K562 (cell line): ENCODE measurements around the gene ADORA1.

Source experiments
- EZH2 ChIP-seq: IDR thresholded peaks from 2 replicates; pipeline ENCODE4 v1.6.1; 2012; ENCODE audit warnings: low read depth, mild to moderate bottlenecking, inconsistent platforms, low read length, borderline replicate concordance
- FOXM1 ChIP-seq, 2 experiments: fragments of 450-650 bp in 1 of 2; sonication (generic) in 1 of 2; formaldehyde crosslinking in 1 of 2; IDR thresholded peaks; 2 replicates each; pipeline versions ENCODE4 v1.6.1 to v1.9.0; 2017 to 2022; ENCODE audit warnings: low read depth in 2 of 2, mild to moderate bottlenecking in 2 of 2, missing genetic modification reagents in 1 of 2, moderate library complexity in 1 of 2
- HNRNPK ChIP-seq: fragments of 200-400 bp; formaldehyde crosslinking; IDR thresholded peaks from one replicate; pipeline ENCODE4 v1.6.1; 2018; ENCODE audit warnings: mild to moderate bottlenecking, low read depth, low read length; ENCODE audit not compliant: poor library complexity, severe bottlenecking
- POLR2A ChIP-seq: fragments of 450-650 bp; conservative IDR thresholded peaks from 2 replicates; pipeline ENCODE4 v1.6.1; 2016
- TAF7 ChIP-seq: fragments of 450-650 bp; IDR thresholded peaks from 2 replicates; pipeline ENCODE4 v1.6.1; 2016; ENCODE audit warnings: missing genetic modification characterization, missing compliant biosample characterization
- TF ChIP-seq, protein P1 (sequence below), 3 experiments: IDR thresholded peaks in 2 of 3; conservative IDR thresholded peaks in 1 of 3; 2 replicates each; pipeline ENCODE4 v1.5.1; 2011 to 2012; ENCODE audit warnings: low read length in 3 of 3, mild to moderate bottlenecking in 3 of 3, control low read depth in 2 of 3, improper control_type of control experiment in 1 of 3, inconsistent platforms in 1 of 3, low read depth in 1 of 3, mixed read lengths in 1 of 3, moderate library complexity in 1 of 3; ENCODE audit not compliant: insufficient read depth in 2 of 3

GRCh38 chr1:203100516-203100869 lies 27.0 kb upstream of the ADORA1 start:
- TF ChIP-seq POLR2A, result no peak
- TF ChIP-seq FOXM1 (IDR thresholded peaks at IDR 0.05; ENCODE audit: low read depth), result no peak
- no peak for TF ChIP-seq FOXM1 (CRISPR knock-in tag; IDR thresholded peaks at IDR 0.05; ENCODE audit: low read depth)
- TF ChIP-seq TAF7 (tag), result no peak
- TF ChIP-seq, protein P1, sequence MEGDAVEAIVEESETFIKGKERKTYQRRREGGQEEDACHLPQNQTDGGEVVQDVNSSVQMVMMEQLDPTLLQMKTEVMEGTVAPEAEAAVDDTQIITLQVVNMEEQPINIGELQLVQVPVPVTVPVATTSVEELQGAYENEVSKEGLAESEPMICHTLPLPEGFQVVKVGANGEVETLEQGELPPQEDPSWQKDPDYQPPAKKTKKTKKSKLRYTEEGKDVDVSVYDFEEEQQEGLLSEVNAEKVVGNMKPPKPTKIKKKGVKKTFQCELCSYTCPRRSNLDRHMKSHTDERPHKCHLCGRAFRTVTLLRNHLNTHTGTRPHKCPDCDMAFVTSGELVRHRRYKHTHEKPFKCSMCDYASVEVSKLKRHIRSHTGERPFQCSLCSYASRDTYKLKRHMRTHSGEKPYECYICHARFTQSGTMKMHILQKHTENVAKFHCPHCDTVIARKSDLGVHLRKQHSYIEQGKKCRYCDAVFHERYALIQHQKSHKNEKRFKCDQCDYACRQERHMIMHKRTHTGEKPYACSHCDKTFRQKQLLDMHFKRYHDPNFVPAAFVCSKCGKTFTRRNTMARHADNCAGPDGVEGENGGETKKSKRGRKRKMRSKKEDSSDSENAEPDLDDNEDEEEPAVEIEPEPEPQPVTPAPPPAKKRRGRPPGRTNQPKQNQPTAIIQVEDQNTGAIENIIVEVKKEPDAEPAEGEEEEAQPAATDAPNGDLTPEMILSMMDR (IDR thresholded peaks at IDR 0.05 in 2 of 3, conservative IDR thresholded peaks at IDR 0.05 in 1 of 3; ENCODE audit: insufficient read depth in 2 of 3, low read depth in 1 of 3, low read length in 3 of 3), result no peak
- TF ChIP-seq EZH2, result no peak
- no peak for TF ChIP-seq HNRNPK
